Naive thymus-derived CD8-positive, alpha-beta T cell (primary cell): Measurements from ENCODE around the gene ZNF408. TPM values are rescaled to one million over a fixed set of nuclear protein-coding genes. Genes with fewer than 3 reads are reported as not detected.

Experiments used
- ATAC-seq, 2 donors: fragments of 150-1000 bp; cut with Tn5 transposase in 1 of 2; sonication (Bioruptor Pico), chemical (Tn5 transposase) in 1 of 2; 1 replicate in 1 of 2; 2 replicates in 1 of 2; pipeline ENCODE4 v1.10.0; 2021; ENCODE audit warnings: mild to moderate bottlenecking in 2 of 2, moderate library complexity in 2 of 2
- POLR2A ChIA-PET: fragments of 350-600 bp; sonication (Branson Sonifier 250); formaldehyde crosslinking; loops from one replicate; lab custom pipeline; 2021; ENCODE audit warnings: antibody characterized with exemption; lab: Charles Lee
- DNase-seq, 10 donors: peaks; one replicate each; pipeline versions ENCODE4 v3.0.0 to v3.0.0-alpha.2; 2020 to 2022
- H3K27ac Mint-ChIP-seq, 10 donors: one replicate each; pipeline ENCODE4 v1.8.0; 2020 to 2022; ENCODE audit warnings: mild to moderate bottlenecking in 10 of 10, mixed read lengths in 10 of 10, moderate library complexity in 4 of 10, inconsistent platforms in 1 of 10
- H3K27me3 Mint-ChIP-seq, 5 donors: one replicate each; pipeline ENCODE4 v1.8.0; 2021 to 2022; ENCODE audit warnings: mixed read lengths in 5 of 5
- H3K36me3 Mint-ChIP-seq, 3 donors: one replicate each; pipeline ENCODE4 v1.8.0; 2020 to 2022; ENCODE audit warnings: mixed read lengths in 3 of 3, mild to moderate bottlenecking in 2 of 3, inconsistent platforms in 1 of 3
- H3K4me1 Mint-ChIP-seq, 4 donors: one replicate each; pipeline ENCODE4 v1.8.0; 2021 to 2022; ENCODE audit warnings: mixed read lengths in 4 of 4
- H3K4me3 Mint-ChIP-seq, 10 donors: one replicate each; pipeline ENCODE4 v1.8.0; 2020 to 2022; ENCODE audit warnings: mild to moderate bottlenecking in 10 of 10, mixed read lengths in 10 of 10, moderate library complexity in 6 of 10, inconsistent platforms in 1 of 10
- H3K9me3 Mint-ChIP-seq, 9 donors: one replicate each; pipeline ENCODE4 v1.8.0; 2020 to 2022; ENCODE audit warnings: mixed read lengths in 9 of 9, mild to moderate bottlenecking in 3 of 9, inconsistent platforms in 1 of 9, moderate library complexity in 1 of 9
- polyA plus RNA-seq, 3 donors: library from polyadenylated mRNA; unstranded; fragments of 300-500 nt; fragmentation: Illumina TruSeq; gene quantifications; one replicate each; pipeline ENCODE4 v1.2.3, GENCODE V29; 2021
- total RNA-seq, 8 experiments: library from RNA in 2 of 8; stranded (reverse) in 2 of 8; gene quantifications; one replicate each; pipeline ENCODE4 v1.2.3 and lab custom pipeline; 2021 to 2026

ZNF408 gene
- total and polyA plus RNA-seq, 5 experiments from 2014 or later: 6.3 to 26.5 (median 11.7) TPM

DNA sequence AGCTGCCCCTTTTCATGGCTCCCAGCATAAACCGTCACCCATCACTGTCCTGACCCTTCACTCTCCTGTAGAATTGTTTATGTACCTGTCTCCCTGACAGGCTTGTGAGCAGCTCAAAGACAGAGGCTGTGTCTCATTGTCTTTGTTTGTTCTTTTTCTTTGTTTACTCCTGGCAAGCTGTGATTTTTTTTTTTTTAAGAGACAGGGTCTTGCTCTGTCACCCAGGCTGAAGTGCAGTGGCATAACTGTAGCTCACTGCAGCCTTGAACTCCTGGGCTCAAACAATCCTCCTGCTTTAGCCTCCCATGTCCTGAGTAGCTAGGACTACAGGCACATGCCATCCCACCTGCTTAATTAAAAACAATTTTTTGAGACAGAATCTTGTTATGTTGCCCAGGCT, 10.1 kb upstream of the ZNF408 start:
- peak overlapping the region in 4 of 10 donors; percentile 18 to 90 (median 74) for H3K27ac Mint-ChIP-seq
- H3K4me3 Mint-ChIP-seq: no peak overlapping the region
- H3K9me3 Mint-ChIP-seq: no peaks in the 10 kb centered on the region
- H3K36me3 Mint-ChIP-seq: peaks cover 0 to 85% (median 10%) of the 10 kb centered on the region in 3 donors
- ATAC-seq: no peak
- POLR2A ChIA-PET: interaction anchor here (1.5 kb wide), 1 partner anchor 20 kb away, joined by 4 read pairs; no protein-coding TSS in a partner anchor
- no peaks in the 10 kb centered on the region for H3K27me3 Mint-ChIP-seq
- no peak for DNase-seq
- H3K4me1 Mint-ChIP-seq: peaks cover 0 to 26% (median 6%) of the 10 kb centered on the region in 4 donors

DNA sequence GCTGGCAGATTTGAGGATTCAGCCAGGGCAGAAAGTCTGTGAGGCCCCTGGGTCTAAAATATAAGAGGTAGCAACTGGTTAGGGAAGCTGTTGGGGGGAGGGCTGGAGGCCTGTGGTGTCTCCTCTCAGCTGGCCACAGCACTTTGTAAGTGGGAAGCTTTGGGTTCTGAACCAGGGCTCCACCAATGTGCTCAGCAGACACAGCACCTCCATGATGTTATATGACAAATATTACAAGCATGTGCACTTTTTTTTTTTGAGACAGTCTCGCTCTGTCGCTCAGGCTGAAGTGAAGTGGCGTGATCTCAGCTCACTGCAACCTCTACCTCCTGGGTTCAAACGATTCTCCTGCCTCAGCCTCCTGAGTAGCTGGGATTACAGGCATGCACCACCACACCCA, 8.4 kb upstream of the ZNF408 start:
- ATAC-seq: no peak
- peaks cover 7 to 40% (median 11%) of the 10 kb centered on the region in 4 donors for H3K4me1 Mint-ChIP-seq
- H3K36me3 Mint-ChIP-seq: peaks cover 0 to 77% (median 7%) of the 10 kb centered on the region in 3 donors
- DNase-seq: no peak
- POLR2A ChIA-PET: interaction anchor here (0.9 kb wide), 1 partner anchor 21 kb away, joined by 4 read pairs; no protein-coding TSS in a partner anchor
- H3K4me3 Mint-ChIP-seq: no peak overlapping the region
- H3K27ac Mint-ChIP-seq: no peak overlapping the region
- no peaks in the 10 kb centered on the region for H3K27me3 Mint-ChIP-seq
- no peaks in the 10 kb centered on the region for H3K9me3 Mint-ChIP-seq

DNA sequence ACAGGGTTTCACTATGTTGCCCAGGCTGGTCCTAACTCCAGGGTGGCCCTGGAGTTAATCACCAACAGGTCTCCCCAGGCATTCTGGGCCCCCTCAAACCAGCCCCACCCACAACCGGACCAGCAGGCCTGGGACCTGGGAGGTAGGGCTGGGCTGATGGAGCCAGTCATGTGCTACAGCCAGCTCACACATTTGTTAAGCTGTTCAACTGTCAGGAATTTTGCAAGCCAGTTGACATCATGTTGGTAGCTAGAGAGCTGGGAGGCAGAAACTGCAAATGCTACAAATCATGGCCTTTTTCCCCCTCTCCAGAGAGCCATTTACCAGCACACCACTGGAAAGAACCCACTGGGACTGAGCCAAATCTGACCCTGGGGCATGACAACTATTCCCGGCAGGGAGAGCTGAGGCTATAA, 7.2 kb upstream of the ZNF408 start:
- no peak for ATAC-seq
- DNase-seq: no peak
- peaks cover 0 to 74% (median 7%) of the 10 kb centered on the region in 3 donors for H3K36me3 Mint-ChIP-seq
- H3K4me3 Mint-ChIP-seq: no peak overlapping the region
- peaks cover 15 to 43% (median 20%) of the 10 kb centered on the region in 4 donors for H3K4me1 Mint-ChIP-seq
- POLR2A ChIA-PET: no interaction called here
- peak overlapping the region in 2 of 10 donors; percentile 35 to 47 for H3K27ac Mint-ChIP-seq
- H3K27me3 Mint-ChIP-seq: no peaks in the 10 kb centered on the region
- no peaks in the 10 kb centered on the region for H3K9me3 Mint-ChIP-seq

DNA sequence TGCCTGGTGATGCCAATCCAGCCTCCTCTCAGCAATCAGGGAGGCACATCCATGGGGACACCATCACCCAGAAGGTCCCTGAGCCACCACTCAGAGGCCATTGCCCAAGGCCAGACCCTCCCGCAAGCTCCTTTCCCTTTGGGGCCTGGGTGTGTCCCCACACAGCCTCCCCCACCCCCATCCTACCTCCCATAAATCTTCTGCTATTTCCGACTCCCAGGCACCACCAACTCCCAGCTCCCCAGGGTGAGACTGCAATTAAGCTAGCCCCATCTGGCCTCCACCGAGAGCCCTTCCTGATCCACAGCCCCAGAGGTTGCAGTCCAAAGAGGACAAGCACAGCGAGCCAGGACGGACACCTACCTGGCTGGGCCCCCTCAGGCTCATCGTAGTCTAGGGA, 6.8 kb upstream of the ZNF408 start:
- no peak for DNase-seq
- POLR2A ChIA-PET: no interaction called here

DNA sequence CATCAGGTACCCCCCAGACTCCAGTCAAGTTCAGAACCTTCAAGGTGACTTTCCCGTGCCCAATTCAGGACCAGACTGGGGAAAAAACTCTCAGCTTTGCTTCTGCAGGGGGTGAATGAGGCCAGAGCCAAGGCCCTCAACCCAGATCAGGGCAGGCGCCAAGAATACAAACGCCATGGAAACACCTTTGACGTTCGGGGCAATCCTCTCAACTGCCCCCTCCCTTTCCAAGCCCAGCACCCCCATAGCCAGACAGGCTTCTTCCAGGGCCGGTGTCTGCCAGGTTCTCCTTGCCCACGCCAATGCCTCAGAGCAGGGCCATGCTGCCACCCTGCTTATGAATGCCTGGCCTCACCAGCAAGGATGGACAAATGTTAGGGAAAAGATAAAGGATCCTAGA, 6.2 kb upstream of the ZNF408 start:
- H3K4me3 Mint-ChIP-seq: no peak overlapping the region
- H3K27ac Mint-ChIP-seq: peak overlapping the region in 1 of 10 donors; percentile 46
- peaks cover 15 to 48% (median 28%) of the 10 kb centered on the region in 4 donors for H3K4me1 Mint-ChIP-seq
- no peak for DNase-seq
- no peaks in the 10 kb centered on the region for H3K27me3 Mint-ChIP-seq
- ATAC-seq: no peak
- POLR2A ChIA-PET: no interaction called here
- H3K36me3 Mint-ChIP-seq: peaks cover 0 to 66% (median 7%) of the 10 kb centered on the region in 3 donors
- no peaks in the 10 kb centered on the region for H3K9me3 Mint-ChIP-seq

More for the DNA sequence above, 6.8 kb upstream of the ZNF408 start:
- Mint-ChIP-seq H3K27ac (peak overlapping the region in 4 of 10 donors; percentile 29 to 79 (median 77)), H3K4me3 (no peak overlapping the region), H3K27me3 (no peaks in the 10 kb centered on the region), H3K36me3 (peaks cover 0 to 70% (median 7%) of the 10 kb centered on the region in 3 donors), H3K9me3 (no peaks in the 10 kb centered on the region), H3K4me1 (peaks cover 15 to 46% (median 25%) of the 10 kb centered on the region in 4 donors)
- no peak for ATAC-seq

DNA sequence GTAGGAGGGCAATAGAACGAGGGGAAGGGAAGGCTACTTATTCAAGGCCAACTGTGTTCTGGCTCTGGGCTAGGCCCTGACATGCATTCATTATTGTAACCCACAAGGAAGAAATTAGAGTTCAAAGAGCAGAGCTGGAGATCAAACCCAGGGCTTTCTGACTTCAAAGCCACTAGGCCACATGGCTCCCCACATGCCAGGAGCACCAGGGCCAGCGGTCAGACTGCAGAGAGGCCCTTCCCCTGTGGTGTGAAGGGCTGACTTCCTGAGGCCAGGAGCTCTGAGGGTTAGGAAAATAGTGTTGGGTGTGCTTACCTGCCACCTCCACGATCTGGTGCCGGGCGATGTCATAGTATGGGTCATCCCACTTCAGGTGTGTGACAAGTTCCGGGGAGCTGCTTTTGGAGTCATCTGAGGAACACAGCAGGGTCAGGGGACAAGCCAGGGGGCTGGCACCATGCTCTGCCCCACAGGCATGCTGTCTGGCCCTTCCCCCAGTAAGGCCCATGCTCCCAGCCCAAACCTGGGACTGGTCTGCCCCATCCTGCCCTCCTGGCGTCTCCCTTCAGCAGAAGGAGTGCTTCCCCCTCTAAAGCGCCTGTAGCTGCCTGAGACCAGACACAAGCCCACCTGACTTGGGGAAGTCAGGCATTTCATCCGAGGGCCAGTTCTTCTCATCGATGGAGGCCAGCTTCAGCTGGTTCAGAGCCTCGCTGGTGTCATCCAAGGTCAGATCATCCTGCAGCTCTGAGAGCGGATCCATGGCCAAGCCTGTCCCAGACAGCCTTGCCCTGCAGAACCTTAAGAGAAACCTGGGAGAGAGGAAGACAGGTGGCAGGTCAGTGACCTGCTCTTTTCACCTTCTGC, 5.3 kb upstream of the ZNF408 start:
- Mint-ChIP-seq H3K27ac (peak overlapping the region in 8 of 10 donors; percentile 4 to 77 (median 39)), H3K4me3 (peak overlapping the region in 3 of 10 donors; percentile 22 to 33 (median 26)), H3K4me1 (peaks cover 16 to 50% (median 32%) of the 10 kb centered on the region in 4 donors), H3K27me3 (no peaks in the 10 kb centered on the region), H3K9me3 (no peaks in the 10 kb centered on the region), H3K36me3 (peaks cover 0 to 62% (median 7%) of the 10 kb centered on the region in 3 donors)
- DNase-seq: no peak
- POLR2A ChIA-PET: interaction anchor here (6.3 kb wide), 1 partner anchor 23 kb away, joined by 91 read pairs; no protein-coding TSS in a partner anchor
- no peak for ATAC-seq

DNA sequence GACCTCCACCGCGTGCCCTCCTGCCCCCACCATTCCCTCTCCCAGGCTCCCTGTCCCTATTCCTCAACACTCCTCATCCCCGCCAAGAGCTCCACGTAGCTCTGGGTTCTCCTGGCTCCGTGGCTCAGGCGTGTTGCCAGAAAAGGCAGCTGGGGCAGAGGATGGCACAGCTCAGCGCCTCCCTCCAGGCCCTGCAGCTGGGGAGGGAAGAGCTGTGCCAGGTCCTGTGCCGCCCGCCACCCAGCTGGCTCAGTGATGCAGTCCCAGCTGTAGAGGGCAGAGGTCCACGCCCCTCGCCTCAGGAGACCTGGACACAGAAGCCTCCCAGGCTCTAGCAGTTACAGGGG, 4.6 kb upstream of the ZNF408 start:
- DNase-seq (no peak), ATAC-seq (no peak)
- H3K9me3 Mint-ChIP-seq: no peaks in the 10 kb centered on the region
- H3K4me3 Mint-ChIP-seq: peak overlapping the region in 2 of 10 donors; percentile 22 to 33
- H3K4me1 Mint-ChIP-seq: peaks cover 17 to 53% (median 35%) of the 10 kb centered on the region in 4 donors
- POLR2A ChIA-PET: interaction anchor here (6.3 kb wide), 1 partner anchor 24 kb away, joined by 91 read pairs; no protein-coding TSS in a partner anchor
- peak overlapping the region in 2 of 10 donors; percentile 59 to 77 for H3K27ac Mint-ChIP-seq
- peaks cover 0 to 56% (median 7%) of the 10 kb centered on the region in 3 donors for H3K36me3 Mint-ChIP-seq
- no peaks in the 10 kb centered on the region for H3K27me3 Mint-ChIP-seq

DNA sequence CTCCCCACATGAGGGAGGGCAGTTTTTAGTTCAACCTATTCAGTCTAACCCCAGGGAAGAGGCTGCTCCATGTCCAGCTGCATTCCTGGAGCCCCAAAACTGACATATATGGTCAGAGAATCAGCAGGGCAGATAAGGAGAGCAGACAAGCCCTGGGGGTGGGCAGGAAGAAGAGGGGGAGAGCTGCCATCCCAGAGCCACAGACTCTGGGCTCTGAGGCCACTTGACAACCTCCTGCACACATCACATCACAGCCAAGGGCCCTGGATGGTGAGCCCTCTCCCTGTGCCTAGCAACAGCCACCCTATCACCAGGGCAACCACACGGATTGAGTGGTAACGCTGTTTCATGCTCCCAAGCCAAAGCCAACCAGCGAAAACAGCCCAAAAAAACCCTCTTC, 3.5 kb upstream of the ZNF408 start:
- Mint-ChIP-seq H3K36me3 (peaks cover 0 to 54% (median 7%) of the 10 kb centered on the region in 3 donors), H3K4me3 (peak overlapping the region in 6 of 10 donors; percentile 5 to 98 (median 81)), H3K27ac (peak overlapping the region in 9 of 10 donors; percentile 28 to 88 (median 69)), H3K27me3 (no peaks in the 10 kb centered on the region), H3K4me1 (peaks cover 22 to 64% (median 44%) of the 10 kb centered on the region in 4 donors), H3K9me3 (no peaks in the 10 kb centered on the region)
- POLR2A ChIA-PET: interaction anchor here (0.9 to 6.3 kb wide), 3 partner anchors 25 to 104 kb away, joined by 3 to 91 read pairs (median 4); partner anchors contain the start of genes AMBRA1 and ATG13
- ATAC-seq (no peak), DNase-seq (no peak)

DNA sequence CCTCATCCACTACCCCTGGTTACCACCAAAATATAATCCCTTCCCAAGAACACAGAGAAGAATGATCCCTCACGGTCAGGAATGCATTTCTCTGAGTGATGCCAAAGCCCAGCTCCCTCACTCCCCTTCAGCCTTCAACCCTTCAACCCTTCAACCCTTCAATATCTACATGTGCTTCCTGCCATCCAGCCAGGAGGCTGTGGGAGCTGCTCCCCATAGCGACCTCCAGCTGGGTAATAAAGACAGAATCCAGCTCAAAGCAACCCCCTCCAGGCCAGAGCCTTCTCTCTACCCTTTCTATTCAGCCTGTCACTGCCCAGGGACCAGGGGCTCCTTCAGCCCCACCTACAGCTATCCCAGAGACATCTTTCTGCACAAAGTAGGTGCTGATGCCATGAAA, 3.1 kb upstream of the ZNF408 start:
- POLR2A ChIA-PET: interaction anchor here (1.2 to 6.3 kb wide), 2 partner anchors 25 to 80 kb away, joined by 3 to 91 read pairs; partner anchors contain the start of gene ATG13
- DNase-seq (no peak), ATAC-seq (no peak)
- Mint-ChIP-seq H3K4me1 (peaks cover 26 to 68% (median 48%) of the 10 kb centered on the region in 4 donors), H3K4me3 (peak overlapping the region; percentile 5 to 98 (median 64)), H3K27ac (peak overlapping the region; percentile 23 to 88 (median 70)), H3K36me3 (peaks cover 0 to 54% (median 7%) of the 10 kb centered on the region in 3 donors), H3K27me3 (no peaks in the 10 kb centered on the region), H3K9me3 (no peaks in the 10 kb centered on the region)

DNA sequence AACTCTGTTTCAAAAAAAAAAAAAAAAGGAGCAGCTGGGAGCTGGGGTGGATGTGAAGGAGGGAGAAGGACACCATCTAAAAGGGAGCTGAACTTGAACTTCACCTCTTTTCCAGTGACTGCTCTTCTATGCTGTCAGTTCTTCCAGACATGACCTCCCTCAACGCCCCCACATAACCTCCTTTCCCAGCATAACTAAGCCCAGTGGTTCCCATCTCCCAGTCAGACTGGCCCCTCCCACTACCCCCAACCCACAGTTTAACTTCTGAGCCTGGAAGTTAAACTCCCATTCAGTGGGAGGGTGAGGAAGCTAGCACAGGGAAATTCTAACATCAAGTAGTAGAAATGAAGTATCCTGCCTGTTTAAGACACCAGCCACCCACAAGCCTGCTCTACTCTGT, 2.2 kb upstream of the ZNF408 start:
- no peak for ATAC-seq
- DNase-seq: no peak
- Mint-ChIP-seq H3K4me3 (peak overlapping the region; percentile 66 to 99 (median 98)), H3K36me3 (peaks cover 0 to 54% (median 7%) of the 10 kb centered on the region in 3 donors), H3K4me1 (peaks cover 27 to 76% (median 56%) of the 10 kb centered on the region in 4 donors), H3K9me3 (no peaks in the 10 kb centered on the region), H3K27ac (peak overlapping the region in 6 of 10 donors; percentile 15 to 99 (median 72)), H3K27me3 (no peaks in the 10 kb centered on the region)
- POLR2A ChIA-PET: interaction anchor here (0.6 to 6.3 kb wide), 4 partner anchors 26 to 149 kb away, joined by 3 to 91 read pairs (median 3); partner anchors contain the start of gene ATG13

DNA sequence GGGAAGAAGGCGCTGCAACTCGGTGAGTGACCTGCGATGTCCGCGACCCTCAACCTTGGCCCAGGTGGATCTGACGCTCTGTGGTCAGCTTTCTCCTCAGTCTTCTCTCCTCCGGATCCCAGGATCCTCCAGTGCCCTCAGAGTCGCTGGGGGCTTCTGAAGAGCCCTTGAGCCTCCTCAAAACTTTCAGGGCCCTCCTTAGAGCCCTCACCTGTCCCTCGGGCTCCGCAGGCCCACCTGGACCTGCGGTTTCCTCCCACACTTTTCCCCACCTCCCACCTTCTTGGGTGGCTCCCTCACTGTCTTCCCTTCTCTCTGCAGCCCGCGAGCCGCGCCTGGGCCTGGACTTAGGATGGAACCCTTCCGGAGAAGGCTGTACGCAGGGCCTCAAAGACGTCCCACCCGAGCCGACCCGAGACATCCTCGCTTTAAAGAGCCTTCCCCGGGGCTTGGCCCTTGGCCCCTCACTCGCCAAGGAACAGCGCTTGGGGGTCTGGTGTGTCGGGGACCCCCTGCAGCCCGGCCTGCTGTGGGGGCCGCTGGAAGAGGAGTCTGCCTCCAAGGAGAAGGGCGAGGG, 335 bp downstream of the ZNF408 start:
- no peaks in the 10 kb centered on the region for H3K27me3 Mint-ChIP-seq
- ATAC-seq: no peak
- peaks cover 21 to 64% (median 53%) of the 10 kb centered on the region in 4 donors for H3K4me1 Mint-ChIP-seq
- peaks cover 0 to 53% (median 0%) of the 10 kb centered on the region in 3 donors for H3K36me3 Mint-ChIP-seq
- H3K4me3 Mint-ChIP-seq: peak overlapping the region; percentile 96 to 99 (median 98)
- POLR2A ChIA-PET: interaction anchor here (0.5 to 6.3 kb wide), 13 partner anchors 28 to 1065 kb away, joined by 3 to 91 read pairs (median 4); partner anchors contain the start of genes ACP2, ATG13, CSTPP1 and HARBI1
- no peak for DNase-seq
- peak overlapping the region; percentile 93 to 99 (median 97) for H3K27ac Mint-ChIP-seq
- no peaks in the 10 kb centered on the region for H3K9me3 Mint-ChIP-seq

DNA sequence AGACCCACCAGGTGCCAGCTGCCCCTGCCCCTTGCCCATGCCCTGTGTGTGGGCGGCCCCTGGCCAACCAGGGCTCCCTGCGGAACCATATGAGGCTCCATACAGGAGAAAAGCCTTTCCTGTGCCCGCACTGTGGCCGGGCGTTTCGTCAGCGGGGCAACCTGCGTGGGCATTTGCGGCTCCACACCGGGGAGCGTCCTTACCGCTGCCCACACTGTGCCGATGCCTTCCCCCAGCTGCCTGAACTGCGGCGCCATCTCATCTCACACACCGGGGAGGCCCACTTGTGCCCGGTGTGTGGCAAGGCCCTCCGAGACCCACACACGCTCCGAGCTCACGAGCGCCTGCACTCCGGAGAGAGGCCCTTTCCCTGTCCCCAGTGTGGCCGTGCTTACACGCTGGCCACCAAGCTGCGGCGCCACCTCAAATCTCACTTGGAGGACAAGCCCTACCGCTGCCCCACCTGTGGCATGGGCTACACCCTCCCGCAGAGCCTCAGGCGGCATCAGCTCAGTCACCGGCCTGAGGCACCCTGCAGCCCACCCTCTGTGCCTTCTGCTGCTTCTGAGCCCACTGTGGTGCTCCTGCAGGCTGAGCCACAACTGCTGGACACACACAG, 4.3 kb downstream of the ZNF408 start:
- no peak for ATAC-seq
- H3K4me3 Mint-ChIP-seq: peak overlapping the region in 1 of 10 donors; percentile 34
- no peaks in the 10 kb centered on the region for H3K9me3 Mint-ChIP-seq
- DNase-seq: no peak
- POLR2A ChIA-PET: no interaction called here
- no peak overlapping the region for H3K27ac Mint-ChIP-seq
- peaks cover 0 to 62% (median 4%) of the 10 kb centered on the region in 3 donors for H3K36me3 Mint-ChIP-seq
- peaks cover 23 to 35% (median 26%) of the 10 kb centered on the region in 4 donors for H3K4me1 Mint-ChIP-seq
- no peaks in the 10 kb centered on the region for H3K27me3 Mint-ChIP-seq
